T-helper 22 cell (primary cell): ENCODE data around the gene HNRNPL.
"Not testable (repeated sequence)": the region's sequence is repeated elsewhere in the genome, so short reads cannot be mapped to it uniquely, and the experiment has no call there.

Experiments used
- DNase-seq: peaks from one replicate; pipeline ENCODE4 v3.0.0-alpha.2; 2020; ENCODE audit warnings: low read depth

HNRNPL gene

GRCh38 chr19:38869836-38870607 lies 20.2 kb upstream of the HNRNPL start:
- peak; percentile 87 for DNase-seq

GRCh38 chr19:38869160-38869835 lies 19.5 kb upstream of the HNRNPL start:
- no peak for DNase-seq

GRCh38 chr19:38868551-38868950 lies 18.8 kb upstream of the HNRNPL start:
- no peak for DNase-seq

GRCh38 chr19:38867171-38867780 lies 17.5 kb upstream of the HNRNPL start:
- no peak for DNase-seq

- DNase-seq = no peak
Observed at GRCh38 chr19:38862321-38863059, 12.7 kb upstream of the HNRNPL start.

- DNase-seq = no peak
Observed at GRCh38 chr19:38861368-38861767, 11.6 kb upstream of the HNRNPL start.

GRCh38 chr19:38859631-38860204 lies 9.9 kb upstream of the HNRNPL start:
- DNase-seq = not testable (repeated sequence)

- no peak for DNase-seq
Observed at GRCh38 chr19:38856813-38857212, 7.0 kb upstream of the HNRNPL start.

- not testable (repeated sequence) for DNase-seq
Observed at GRCh38 chr19:38855751-38856150, 6.0 kb upstream of the HNRNPL start.

- DNase-seq = not testable (repeated sequence)
Observed at GRCh38 chr19:38854961-38855360, 5.2 kb upstream of the HNRNPL start.

- no peak for DNase-seq
Observed at GRCh38 chr19:38853214-38853613, 3.4 kb upstream of the HNRNPL start.

GRCh38 chr19:38852231-38853044 lies 2.7 kb upstream of the HNRNPL start:
- DNase-seq = peak; percentile 59

- DNase-seq = peak; percentile 81
Observed at GRCh38 chr19:38851622-38852230, 1.9 kb upstream of the HNRNPL start.

GRCh38 chr19:38850976-38851621 lies 1.3 kb upstream of the HNRNPL start:
- peak; percentile 23 for DNase-seq

- no peak for DNase-seq
Observed at GRCh38 chr19:38850436-38850975, 720 bp upstream of the HNRNPL start.

GRCh38 chr19:38849147-38849859 lies 483 bp downstream of the HNRNPL start:
- peak; percentile 93 for DNase-seq

GRCh38 chr19:38848299-38849146 lies 1.3 kb downstream of the HNRNPL start:
- DNase-seq = no peak

- DNase-seq = no peak
Observed at GRCh38 chr19:38846097-38846496, 3.7 kb downstream of the HNRNPL start.
